ENCODE data around the gene BHLHE23.

Gene BHLHE23

DNA sequence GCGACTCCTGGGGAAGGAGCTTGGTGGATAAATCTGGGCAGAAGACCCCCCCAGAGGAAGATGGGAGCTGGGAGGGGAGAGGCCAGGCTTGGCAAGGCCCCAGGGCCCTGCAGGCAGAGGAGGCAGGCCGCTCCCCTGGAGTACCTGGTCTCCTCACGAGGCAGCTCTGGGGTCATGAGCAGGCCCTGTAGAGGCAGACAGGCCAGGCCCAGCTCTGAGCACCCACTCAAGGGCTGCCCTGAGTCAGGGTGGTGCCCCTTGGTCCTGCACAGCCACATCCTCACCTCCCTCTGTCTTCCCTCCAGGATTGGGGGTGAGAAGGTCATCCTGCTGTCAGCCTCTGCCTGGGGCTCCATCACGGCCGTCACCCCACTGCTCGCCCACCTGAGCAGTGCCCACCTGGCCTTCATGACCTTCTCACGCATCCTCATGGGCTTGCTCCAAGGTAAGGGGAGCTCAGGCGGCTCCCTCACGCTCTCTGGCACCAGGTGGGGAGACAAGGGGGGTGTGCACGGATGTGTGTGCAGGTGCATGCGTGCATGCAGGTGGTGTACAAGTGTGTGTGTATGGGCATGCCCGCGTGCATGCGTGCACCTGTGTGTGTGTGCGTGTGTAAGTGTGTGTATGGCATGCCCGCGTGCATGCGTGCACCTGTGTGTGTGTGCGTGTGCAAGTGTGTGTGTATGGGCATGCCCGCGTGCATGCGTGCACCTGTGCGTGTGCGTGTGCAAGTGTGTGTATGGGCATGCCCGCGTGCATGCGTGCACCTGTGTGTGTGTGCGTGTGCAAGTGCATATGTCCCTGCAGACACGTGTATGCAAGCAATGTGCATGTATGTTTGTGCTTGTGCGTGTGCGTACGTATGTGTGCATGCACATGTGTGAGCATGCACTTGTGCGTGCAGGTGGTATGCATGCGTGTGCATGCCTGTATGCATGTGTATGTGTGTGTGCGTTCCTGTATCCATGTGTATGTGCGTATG is 49.3 kb downstream of the BHLHE23 start:
- no peak for TF ChIP-seq CTCF (conservative IDR thresholded peaks at IDR 0.05; ENCODE audit: low read depth, low read length)
- no peak for DNase-seq (ENCODE audit: low read depth)
- H3K4me3 ChIP-seq (ENCODE audit: low read length): no peak overlapping the region

- no peak overlapping the region for H3K4me3 ChIP-seq (ENCODE audit: low read length)
- no peak for DNase-seq (ENCODE audit: low read depth)
- no peak for TF ChIP-seq CTCF (conservative IDR thresholded peaks at IDR 0.05; ENCODE audit: low read depth, low read length)
Measured at GRCh38 chr20:62956387-62957135, 50.2 kb downstream of the BHLHE23 start.

All from retinal pigment epithelial cell (primary cell).